ENCODE measurements around the gene MIDN.

Gene MIDN

DNA sequence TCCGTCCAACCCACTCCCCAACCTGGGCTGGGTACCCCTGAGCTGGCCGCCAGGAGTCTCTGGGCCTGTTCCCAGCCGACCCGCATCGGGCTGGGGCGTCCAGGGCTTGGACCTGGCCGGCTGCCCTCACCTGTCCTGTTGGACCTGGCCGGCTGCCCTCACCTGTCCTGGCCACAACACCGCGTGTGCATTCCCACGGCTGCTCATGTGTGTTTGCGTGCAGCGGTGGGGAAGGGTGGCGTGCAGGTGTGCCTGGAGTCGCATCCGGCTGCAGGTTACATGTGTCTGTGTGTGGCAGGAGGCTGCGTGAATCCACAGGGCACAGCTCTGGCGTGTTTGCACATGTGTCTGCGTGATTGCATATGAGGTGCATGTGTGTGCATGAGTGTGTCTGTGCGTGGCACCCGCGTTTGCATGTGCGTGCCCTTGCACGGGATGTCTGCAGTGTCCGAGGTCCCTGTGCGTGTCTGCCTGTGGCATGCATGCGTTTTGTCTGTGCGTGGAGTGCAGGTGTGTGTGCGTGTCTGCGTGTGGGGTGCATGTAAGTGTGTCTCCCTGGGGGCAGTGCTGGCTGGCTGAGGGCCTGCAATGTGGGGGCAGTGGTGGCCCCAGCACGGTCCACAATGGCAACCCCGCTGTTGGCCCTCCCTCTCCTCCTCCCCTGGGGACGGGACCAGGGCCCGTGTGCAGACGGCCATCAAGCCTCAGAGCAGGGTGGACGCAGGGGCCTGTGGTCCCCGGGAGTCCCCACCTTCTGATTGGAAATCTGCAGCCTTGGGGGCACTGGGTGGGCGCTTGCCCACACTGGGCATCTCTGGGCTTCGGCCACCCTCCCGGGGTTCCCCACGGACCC lies 40.7 kb downstream of the MIDN start:
- Histone ChIP-seq H3K27me3 (ENCODE audit: insufficient read depth, low read length, poor library complexity) (no peaks in the 10 kb centered on the region), H3K4me1 (ENCODE audit: control insufficient read depth, low read depth, low read length) (no peaks in the 10 kb centered on the region), H3K79me1 (ENCODE audit: low read length) (no peaks in the 10 kb centered on the region), H3K23ac (ENCODE audit: low read length) (no peak overlapping the region), H3K4me2 (ENCODE audit: low read length) (no peak overlapping the region), H3K36me3 (ENCODE audit: control insufficient read depth, insufficient read depth, low read length) (no peaks in the 10 kb centered on the region), H2BK120ac (ENCODE audit: low read depth, low read length) (no peak overlapping the region), H2BK15ac (replicated peaks; ENCODE audit: low read depth) (no peak overlapping the region), H4K5ac (ENCODE audit: low read length) (no peak overlapping the region), H4K8ac (ENCODE audit: low read depth, low read length) (no peak overlapping the region), H3K18ac (ENCODE audit: low read length) (no peak overlapping the region), H3K27ac (ENCODE audit: low read depth, low read length) (no peak overlapping the region), H3K79me2 (ENCODE audit: control insufficient read depth, insufficient read depth, low read length) (no peaks in the 10 kb centered on the region), H2AK5ac (ENCODE audit: low read length) (no peak overlapping the region), H2BK5ac (ENCODE audit: low read length) (no peak overlapping the region), H3K9ac (ENCODE audit: low read length) (no peak overlapping the region), H3K4ac (ENCODE audit: low read depth, low read length) (no peak overlapping the region), H3K56ac (ENCODE audit: low read length) (no peak overlapping the region), H3K4me3 (ENCODE audit: low read length) (no peak overlapping the region)
- no CpG with 5 or more reads among the region's 41 CpGs for WGBS (ENCODE audit: extremely low coverage, insufficient coverage, low lambda C conversion rate)
- DNase-seq = no peak

DNA sequence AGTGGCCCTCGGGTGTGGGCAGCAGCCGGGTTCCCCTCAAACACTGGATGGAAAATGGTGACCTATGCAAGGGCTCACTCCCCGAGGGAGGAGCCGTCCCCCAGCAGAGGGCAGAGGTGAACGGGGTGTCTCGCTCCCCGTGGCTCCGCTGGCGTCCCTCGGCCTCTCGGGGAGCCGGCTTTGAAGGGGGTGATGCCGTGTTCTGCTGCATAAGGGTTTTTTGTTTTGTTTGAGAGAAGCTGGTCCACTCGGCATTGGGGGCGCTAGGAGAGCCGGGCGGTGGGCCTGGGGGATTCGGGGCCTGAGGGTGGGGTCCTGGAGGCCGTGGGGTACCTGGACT lies 41.3 kb downstream of the MIDN start:
- no peak overlapping the region for H3K23ac ChIP-seq (ENCODE audit: low read length)
- no peak overlapping the region for H2BK5ac ChIP-seq (ENCODE audit: low read length)
- H4K8ac ChIP-seq (ENCODE audit: low read depth, low read length) = no peak overlapping the region
- no peak overlapping the region for H2BK15ac ChIP-seq (replicated peaks; ENCODE audit: low read depth)
- H3K79me2 ChIP-seq (ENCODE audit: control insufficient read depth, insufficient read depth, low read length) = no peaks in the 10 kb centered on the region
- no peak overlapping the region for H3K18ac ChIP-seq (ENCODE audit: low read length)
- no peak overlapping the region for H2BK120ac ChIP-seq (ENCODE audit: low read depth, low read length)
- no peak overlapping the region for H3K27ac ChIP-seq (ENCODE audit: low read depth, low read length)
- H3K4me1 ChIP-seq (ENCODE audit: control insufficient read depth, low read depth, low read length) = no peaks in the 10 kb centered on the region
- no peak overlapping the region for H3K4me2 ChIP-seq (ENCODE audit: low read length)
- H3K4me3 ChIP-seq (ENCODE audit: low read length) = no peak overlapping the region
- H3K79me1 ChIP-seq (ENCODE audit: low read length) = no peaks in the 10 kb centered on the region
- no peak overlapping the region for H3K4ac ChIP-seq (ENCODE audit: low read depth, low read length)
- H2AK5ac ChIP-seq (ENCODE audit: low read length) = no peak overlapping the region
- no peaks in the 10 kb centered on the region for H3K27me3 ChIP-seq (ENCODE audit: insufficient read depth, low read length, poor library complexity)
- H3K36me3 ChIP-seq (ENCODE audit: control insufficient read depth, insufficient read depth, low read length) = no peaks in the 10 kb centered on the region
- no peak for DNase-seq
- H3K9ac ChIP-seq (ENCODE audit: low read length) = no peak overlapping the region
- WGBS (ENCODE audit: extremely low coverage, insufficient coverage, low lambda C conversion rate) = no CpG with 5 or more reads among the region's 19 CpGs
- no peak overlapping the region for H4K5ac ChIP-seq (ENCODE audit: low read length)
- no peak overlapping the region for H3K56ac ChIP-seq (ENCODE audit: low read length)

DNA sequence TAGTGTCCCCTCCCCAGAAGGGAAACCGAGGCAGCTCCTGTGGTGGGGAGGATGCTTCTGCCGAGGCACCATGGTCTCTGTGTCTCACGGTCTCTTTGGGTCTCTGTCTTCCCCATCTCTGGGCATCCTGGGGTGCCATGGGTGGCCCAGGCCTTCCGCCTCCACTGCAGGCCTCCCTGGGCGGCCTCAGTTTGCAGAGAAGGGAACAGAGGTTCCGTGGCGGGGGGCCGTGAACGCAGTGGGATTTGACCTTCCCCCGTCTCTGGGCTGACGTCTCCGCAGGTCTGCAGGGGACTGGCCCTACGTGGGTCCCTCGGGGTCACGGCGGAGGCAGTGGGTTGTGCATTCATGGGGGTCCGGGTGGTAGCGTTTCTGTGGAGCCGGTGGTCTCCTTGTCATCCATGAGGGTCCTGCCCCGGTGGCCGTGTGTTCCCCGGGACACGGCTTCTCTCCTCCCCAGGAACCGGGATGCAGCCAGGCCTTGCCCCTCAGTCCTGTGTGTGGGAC lies 41.9 kb downstream of the MIDN start:
- no peak overlapping the region for H3K4ac ChIP-seq (ENCODE audit: low read depth, low read length)
- no peak overlapping the region for H3K9ac ChIP-seq (ENCODE audit: low read length)
- no peak overlapping the region for H3K18ac ChIP-seq (ENCODE audit: low read length)
- H3K4me2 ChIP-seq (ENCODE audit: low read length) = no peak overlapping the region
- no peak overlapping the region for H3K23ac ChIP-seq (ENCODE audit: low read length)
- H3K79me1 ChIP-seq (ENCODE audit: low read length) = no peaks in the 10 kb centered on the region
- no peaks in the 10 kb centered on the region for H3K79me2 ChIP-seq (ENCODE audit: control insufficient read depth, insufficient read depth, low read length)
- no peak overlapping the region for H4K8ac ChIP-seq (ENCODE audit: low read depth, low read length)
- H3K4me3 ChIP-seq (ENCODE audit: low read length) = no peak overlapping the region
- no peak overlapping the region for H3K27ac ChIP-seq (ENCODE audit: low read depth, low read length)
- H3K27me3 ChIP-seq (ENCODE audit: insufficient read depth, low read length, poor library complexity) = no peaks in the 10 kb centered on the region
- no peak overlapping the region for H2BK120ac ChIP-seq (ENCODE audit: low read depth, low read length)
- no peak overlapping the region for H2BK15ac ChIP-seq (replicated peaks; ENCODE audit: low read depth)
- H3K4me1 ChIP-seq (ENCODE audit: control insufficient read depth, low read depth, low read length) = no peaks in the 10 kb centered on the region
- no peak overlapping the region for H2BK5ac ChIP-seq (ENCODE audit: low read length)
- no peak for DNase-seq
- no peak overlapping the region for H4K5ac ChIP-seq (ENCODE audit: low read length)
- H3K36me3 ChIP-seq (ENCODE audit: control insufficient read depth, insufficient read depth, low read length) = no peaks in the 10 kb centered on the region
- no CpG with 5 or more reads among the region's 24 CpGs for WGBS (ENCODE audit: extremely low coverage, insufficient coverage, low lambda C conversion rate)
- H2AK5ac ChIP-seq (ENCODE audit: low read length) = no peak overlapping the region
- H3K56ac ChIP-seq (ENCODE audit: low read length) = no peak overlapping the region

DNA sequence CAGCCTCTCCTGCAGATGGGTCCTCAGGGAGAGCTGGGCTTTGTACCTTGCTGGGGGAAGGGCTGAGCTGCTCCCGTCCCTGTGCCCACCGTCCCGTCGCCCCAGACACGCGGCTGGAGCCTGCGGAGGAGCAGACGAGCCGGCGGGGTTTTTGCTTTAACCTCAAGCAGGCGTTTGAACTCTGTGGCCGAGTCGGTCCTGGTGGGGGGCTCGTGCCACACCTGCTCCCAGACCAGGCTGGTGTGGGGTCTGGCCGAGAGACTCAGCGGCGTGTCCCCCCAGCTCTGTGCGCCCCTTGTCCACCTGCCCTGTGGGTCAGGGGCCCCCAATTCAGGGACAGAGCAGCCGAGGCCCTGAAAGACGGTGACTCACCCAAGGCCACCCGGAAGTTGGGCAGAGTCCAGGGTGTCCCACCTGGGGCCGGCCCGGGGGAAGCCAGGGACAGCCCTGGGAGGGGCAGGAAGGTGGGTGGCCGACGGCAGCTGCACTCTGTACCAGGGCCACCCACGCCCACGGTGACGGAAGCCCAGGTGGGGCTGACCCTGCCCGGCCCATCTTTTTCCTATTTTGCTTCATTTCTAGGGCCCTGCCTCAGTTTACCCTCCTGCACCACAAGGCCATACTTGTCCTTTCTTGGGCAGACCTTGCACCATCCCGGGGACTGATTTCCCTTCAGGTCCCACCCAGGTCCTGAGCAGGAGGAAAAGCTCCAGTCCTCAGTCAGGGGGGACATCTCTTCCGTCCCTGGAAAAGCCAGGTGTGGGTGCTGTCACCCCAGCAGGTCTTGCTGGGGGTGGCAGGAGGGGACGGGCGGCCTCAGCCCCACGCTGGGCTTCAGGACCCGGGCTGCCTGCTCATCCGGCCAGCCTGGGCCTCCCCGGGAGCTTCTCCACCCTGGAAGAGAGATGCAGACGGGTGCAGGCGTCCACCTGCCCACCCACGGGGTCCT lies 42.6 kb downstream of the MIDN start:
- Histone ChIP-seq H3K18ac (ENCODE audit: low read length) (no peak overlapping the region), H3K4me1 (ENCODE audit: control insufficient read depth, low read depth, low read length) (no peaks in the 10 kb centered on the region), H2BK5ac (ENCODE audit: low read length) (no peak overlapping the region), H3K23ac (ENCODE audit: low read length) (no peak overlapping the region), H2BK120ac (ENCODE audit: low read depth, low read length) (no peak overlapping the region), H4K8ac (ENCODE audit: low read depth, low read length) (no peak overlapping the region), H2BK15ac (replicated peaks; ENCODE audit: low read depth) (no peak overlapping the region), H3K79me2 (ENCODE audit: control insufficient read depth, insufficient read depth, low read length) (no peaks in the 10 kb centered on the region), H3K36me3 (ENCODE audit: control insufficient read depth, insufficient read depth, low read length) (no peaks in the 10 kb centered on the region), H3K79me1 (ENCODE audit: low read length) (no peaks in the 10 kb centered on the region), H3K27ac (ENCODE audit: low read depth, low read length) (no peak overlapping the region), H3K56ac (ENCODE audit: low read length) (no peak overlapping the region), H4K5ac (ENCODE audit: low read length) (no peak overlapping the region), H3K4ac (ENCODE audit: low read depth, low read length) (no peak overlapping the region), H2AK5ac (ENCODE audit: low read length) (no peak overlapping the region), H3K27me3 (ENCODE audit: insufficient read depth, low read length, poor library complexity) (no peaks in the 10 kb centered on the region), H3K9ac (ENCODE audit: low read length) (no peak overlapping the region), H3K4me2 (ENCODE audit: low read length) (no peak overlapping the region), H3K4me3 (ENCODE audit: low read length) (no peak overlapping the region)
- WGBS (ENCODE audit: extremely low coverage, insufficient coverage, low lambda C conversion rate) = no CpG with 5 or more reads among the region's 40 CpGs
- no peak for DNase-seq

DNA sequence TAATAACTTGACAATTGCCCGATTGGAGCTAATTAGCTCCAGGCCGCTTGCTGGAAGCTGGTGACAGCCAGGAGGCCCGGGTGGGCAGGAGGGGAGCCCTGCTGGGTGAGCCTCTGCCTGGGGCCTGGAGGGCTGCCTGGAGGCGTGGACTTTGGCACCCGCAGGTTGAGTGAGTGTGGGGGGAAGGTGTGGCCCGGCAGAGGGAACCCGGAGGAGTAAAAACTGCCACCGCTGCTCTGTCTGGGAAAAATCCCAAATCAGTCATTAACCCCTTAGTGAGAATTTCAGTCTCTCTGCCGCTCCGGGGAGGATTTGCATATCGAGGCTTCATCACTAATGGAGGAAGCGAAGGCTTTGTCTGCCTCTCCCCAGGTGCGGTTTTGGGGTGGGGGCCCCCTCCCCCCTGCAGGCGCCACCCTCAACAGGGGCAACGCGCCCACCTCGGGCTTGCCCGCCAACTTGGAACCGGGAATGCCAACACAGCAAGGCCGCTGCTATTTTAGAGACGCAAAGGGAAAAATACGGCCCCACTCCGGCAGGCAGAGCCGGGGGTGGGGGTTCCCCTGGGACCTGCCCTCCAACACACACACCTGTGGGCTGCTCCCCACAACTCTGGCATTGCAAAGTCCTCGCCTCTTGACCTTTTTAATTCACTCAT lies 43.5 kb downstream of the MIDN start:
- Histone ChIP-seq H3K79me2 (ENCODE audit: control insufficient read depth, insufficient read depth, low read length) (no peaks in the 10 kb centered on the region), H3K79me1 (ENCODE audit: low read length) (no peaks in the 10 kb centered on the region), H3K4ac (ENCODE audit: low read depth, low read length) (no peak overlapping the region), H2BK5ac (ENCODE audit: low read length) (no peak overlapping the region), H2AK5ac (ENCODE audit: low read length) (no peak overlapping the region), H3K36me3 (ENCODE audit: control insufficient read depth, insufficient read depth, low read length) (no peaks in the 10 kb centered on the region), H3K9ac (ENCODE audit: low read length) (no peak overlapping the region), H4K5ac (ENCODE audit: low read length) (no peak overlapping the region), H2BK15ac (replicated peaks; ENCODE audit: low read depth) (no peak overlapping the region), H3K4me1 (ENCODE audit: control insufficient read depth, low read depth, low read length) (no peaks in the 10 kb centered on the region), H3K4me2 (ENCODE audit: low read length) (no peak overlapping the region), H4K8ac (ENCODE audit: low read depth, low read length) (no peak overlapping the region), H2BK120ac (ENCODE audit: low read depth, low read length) (no peak overlapping the region), H3K27ac (ENCODE audit: low read depth, low read length) (no peak overlapping the region), H3K23ac (ENCODE audit: low read length) (no peak overlapping the region), H3K18ac (ENCODE audit: low read length) (no peak overlapping the region), H3K4me3 (ENCODE audit: low read length) (no peak overlapping the region), H3K27me3 (ENCODE audit: insufficient read depth, low read length, poor library complexity) (no peaks in the 10 kb centered on the region), H3K56ac (ENCODE audit: low read length) (no peak overlapping the region)
- DNase-seq = no peak
- WGBS (ENCODE audit: extremely low coverage, insufficient coverage, low lambda C conversion rate) = no CpG with 5 or more reads among the region's 25 CpGs

Data from mesendoderm (in vitro differentiated cells).